ENCODE data around the gene FBXO2. TPM values are rescaled to one million over a fixed set of nuclear protein-coding genes. Genes with fewer than 3 reads are reported as not detected.
"Not testable (repeated sequence)": the region's sequence is repeated elsewhere in the genome, so short reads cannot be mapped to it uniquely, and the experiment has no call there.

FBXO2 gene
- total RNA-seq, 2 experiments from 2014 or later = 1.8 to 2.5 TPM

GRCh38 chr1:11617741-11618140 lies 36.5 kb downstream of the FBXO2 start:
- no peaks in the 10 kb centered on the region for H3K4me1 Mint-ChIP-seq (ENCODE audit: low read depth)
- H3K27ac Mint-ChIP-seq = no peak overlapping the region
- intact Hi-C loops (cut with micrococcal nuclease) = no loop called here
- no peak overlapping the region for H3K4me3 Mint-ChIP-seq
- H3K36me3 Mint-ChIP-seq = no peaks in the 10 kb centered on the region
- no peak for DNase-seq
- POLR2A ChIA-PET = no interaction called here
- CTCF ChIA-PET = interaction anchor here (1.2 kb wide), 1 partner anchor 26 kb away, joined by 8 read pairs; no protein-coding TSS in a partner anchor
- H3K27me3 Mint-ChIP-seq = peaks cover 7% of the 10 kb centered on the region
- H3K9me3 Mint-ChIP-seq = no peaks in the 10 kb centered on the region

DNA sequence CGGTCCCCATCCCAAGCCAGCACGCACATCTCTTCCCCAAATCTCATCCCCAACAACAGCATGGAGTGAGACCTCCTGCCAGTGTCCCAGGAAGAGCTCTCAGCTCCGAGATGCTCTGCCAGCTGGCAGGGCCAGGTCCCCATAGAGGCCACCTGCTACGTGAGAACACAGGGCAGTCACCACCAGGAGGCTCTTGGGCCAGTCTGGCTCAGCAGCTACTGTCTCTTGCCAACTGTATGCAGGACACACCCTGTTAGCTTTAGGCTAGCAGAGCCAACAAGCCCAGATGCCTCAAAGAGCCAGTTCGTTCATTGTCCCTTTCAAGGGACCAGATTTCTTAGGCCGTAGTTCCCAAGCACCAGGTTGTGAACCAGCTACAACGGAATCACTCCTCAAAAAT lies 36.9 kb downstream of the FBXO2 start:
- H3K36me3 Mint-ChIP-seq = no peaks in the 10 kb centered on the region
- intact Hi-C loops (cut with micrococcal nuclease) = no loop called here
- H3K4me3 Mint-ChIP-seq = no peak overlapping the region
- POLR2A ChIA-PET = no interaction called here
- CTCF ChIA-PET = interaction anchor here (1.2 kb wide), 1 partner anchor 26 kb away, joined by 8 read pairs; no protein-coding TSS in a partner anchor
- H3K27ac Mint-ChIP-seq = no peak overlapping the region
- H3K4me1 Mint-ChIP-seq (ENCODE audit: low read depth) = no peaks in the 10 kb centered on the region
- H3K27me3 Mint-ChIP-seq = peaks cover 7% of the 10 kb centered on the region
- DNase-seq = no peak
- no peaks in the 10 kb centered on the region for H3K9me3 Mint-ChIP-seq

GRCh38 chr1:11616766-11617165 lies 37.5 kb downstream of the FBXO2 start:
- no peaks in the 10 kb centered on the region for H3K4me1 Mint-ChIP-seq (ENCODE audit: low read depth)
- H3K36me3 Mint-ChIP-seq = no peaks in the 10 kb centered on the region
- ChIA-PET CTCF (interaction anchor here (1.2 kb wide), 1 partner anchor 27 kb away, joined by 8 read pairs; no protein-coding TSS in a partner anchor), POLR2A (no interaction called here)
- intact Hi-C loops (cut with micrococcal nuclease) = no loop called here
- H3K4me3 Mint-ChIP-seq = no peak overlapping the region
- no peak overlapping the region for H3K27ac Mint-ChIP-seq
- peaks cover 7% of the 10 kb centered on the region for H3K27me3 Mint-ChIP-seq
- H3K9me3 Mint-ChIP-seq = no peaks in the 10 kb centered on the region
- DNase-seq = no peak

GRCh38 chr1:11615090-11615489 lies 39.1 kb downstream of the FBXO2 start:
- DNase-seq = no peak
- ChIA-PET CTCF (no interaction called here), POLR2A (no interaction called here)
- H3K4me3 Mint-ChIP-seq = no peak overlapping the region
- no peaks in the 10 kb centered on the region for H3K9me3 Mint-ChIP-seq
- H3K27me3 Mint-ChIP-seq = peaks cover 7% of the 10 kb centered on the region
- H3K27ac Mint-ChIP-seq = no peak overlapping the region
- H3K4me1 Mint-ChIP-seq (ENCODE audit: low read depth) = no peaks in the 10 kb centered on the region
- H3K36me3 Mint-ChIP-seq = no peaks in the 10 kb centered on the region
- intact Hi-C loops (cut with micrococcal nuclease) = no loop called here

DNA sequence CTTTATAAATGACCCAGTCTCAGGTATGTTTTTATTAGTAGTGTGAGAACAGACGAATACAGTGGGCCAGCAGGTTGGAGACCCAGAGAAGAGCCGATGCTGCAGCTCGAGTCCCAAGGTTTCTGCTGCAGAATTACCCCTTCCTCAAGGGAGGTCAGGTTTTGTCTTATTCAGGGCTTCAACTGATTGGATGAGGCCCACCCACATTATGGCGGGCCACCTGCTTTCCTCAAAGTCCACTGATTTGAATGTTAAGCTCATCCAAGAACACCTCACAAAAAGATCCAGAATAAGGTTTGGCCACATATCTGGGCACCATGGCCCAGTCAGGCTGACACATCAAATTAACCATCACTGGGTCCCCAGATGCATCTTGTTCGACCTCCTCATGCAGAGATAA lies 40.9 kb downstream of the FBXO2 start:
- intact Hi-C loops (cut with micrococcal nuclease) = no loop called here
- H3K4me3 Mint-ChIP-seq = no peak overlapping the region
- H3K4me1 Mint-ChIP-seq (ENCODE audit: low read depth) = no peaks in the 10 kb centered on the region
- ChIA-PET POLR2A (no interaction called here), CTCF (no interaction called here)
- no peaks in the 10 kb centered on the region for H3K9me3 Mint-ChIP-seq
- DNase-seq = no peak
- H3K27me3 Mint-ChIP-seq = peaks cover 7% of the 10 kb centered on the region
- H3K36me3 Mint-ChIP-seq = no peaks in the 10 kb centered on the region
- no peak overlapping the region for H3K27ac Mint-ChIP-seq

DNA sequence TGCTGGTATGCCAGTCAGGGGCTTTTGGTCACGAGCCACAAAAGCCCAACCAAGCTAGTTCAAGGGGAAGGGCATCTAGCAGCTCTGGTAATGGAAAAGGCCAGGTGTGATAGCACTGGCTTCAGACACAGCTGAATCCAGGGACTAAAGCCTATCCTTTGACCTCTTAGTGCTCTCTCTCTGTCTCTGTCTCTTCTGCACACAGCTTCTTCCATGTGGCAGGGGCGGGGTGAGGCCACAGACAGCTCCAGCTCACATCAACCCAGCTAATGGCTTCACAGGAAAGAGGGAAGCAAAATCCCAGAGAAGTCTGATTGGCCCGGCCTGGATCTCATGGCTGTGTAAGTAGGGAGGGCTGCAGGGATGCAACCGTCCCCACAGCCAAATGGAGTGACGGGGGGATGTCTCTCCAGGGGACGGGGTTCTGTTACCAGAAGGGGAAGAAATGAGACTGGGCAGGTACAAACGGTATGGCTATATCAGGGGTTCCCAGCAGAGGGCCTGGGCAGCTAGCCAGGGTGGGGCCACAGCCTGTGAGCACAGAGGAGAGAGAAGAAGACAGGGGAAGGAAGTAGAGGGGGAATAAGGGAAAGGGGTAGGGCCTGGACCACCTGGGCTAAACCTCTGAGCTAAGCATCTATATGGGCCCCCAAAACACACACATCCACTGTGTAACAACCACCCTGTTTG lies 42.4 kb downstream of the FBXO2 start:
- no peak for DNase-seq
- no peaks in the 10 kb centered on the region for H3K4me1 Mint-ChIP-seq (ENCODE audit: low read depth)
- intact Hi-C loops (cut with micrococcal nuclease) = no loop called here
- CTCF ChIA-PET = interaction anchor here (0.9 kb wide), 1 partner anchor 31 kb away, joined by 3 read pairs; no protein-coding TSS in a partner anchor
- H3K27me3 Mint-ChIP-seq = peaks cover 2% of the 10 kb centered on the region
- POLR2A ChIA-PET = no interaction called here
- H3K4me3 Mint-ChIP-seq = no peak overlapping the region
- H3K9me3 Mint-ChIP-seq = no peaks in the 10 kb centered on the region
- no peak overlapping the region for H3K27ac Mint-ChIP-seq
- no peaks in the 10 kb centered on the region for H3K36me3 Mint-ChIP-seq

- CTCF ChIA-PET = interaction anchor here (0.6 to 0.9 kb wide), 2 partner anchors 32 to 102 kb away, joined by 3 read pairs; no protein-coding TSS in a partner anchor
- H3K27ac Mint-ChIP-seq = no peak overlapping the region
- POLR2A ChIA-PET = no interaction called here
- no peaks in the 10 kb centered on the region for H3K4me1 Mint-ChIP-seq (ENCODE audit: low read depth)
- no peak overlapping the region for H3K4me3 Mint-ChIP-seq
- intact Hi-C loops (cut with micrococcal nuclease) = no loop called here
- no peaks in the 10 kb centered on the region for H3K36me3 Mint-ChIP-seq
- no peaks in the 10 kb centered on the region for H3K9me3 Mint-ChIP-seq
- no peak for DNase-seq
- peaks cover 2% of the 10 kb centered on the region for H3K27me3 Mint-ChIP-seq
These were observed 43.5 kb downstream of the FBXO2 start for GRCh38 chr1:11610629-11611180.

DNA sequence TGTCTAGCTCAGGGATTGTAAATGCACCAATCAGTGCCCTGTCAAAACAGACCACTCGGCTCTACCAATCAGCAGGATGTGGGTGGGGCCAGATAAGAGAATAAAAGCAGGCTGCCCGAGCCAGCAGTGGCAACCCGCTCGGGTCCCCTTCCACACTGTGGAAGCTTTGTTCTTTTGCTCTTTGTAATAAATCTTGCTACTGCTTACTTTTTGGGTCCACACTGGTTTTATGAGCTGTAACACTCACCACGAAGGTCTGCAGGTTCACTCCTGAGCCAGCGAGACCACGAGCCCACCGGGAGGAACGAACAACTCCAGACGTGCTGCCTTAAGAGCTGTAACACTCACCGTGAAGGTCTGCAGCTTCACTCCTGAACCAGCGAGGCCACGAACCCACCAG lies 44.9 kb downstream of the FBXO2 start:
- H3K27me3 Mint-ChIP-seq; H3K9me3 Mint-ChIP-seq; H3K36me3 Mint-ChIP-seq; H3K4me1 Mint-ChIP-seq (ENCODE audit: low read depth); H3K27ac Mint-ChIP-seq; POLR2A ChIA-PET; CTCF ChIA-PET; intact Hi-C loops (cut with micrococcal nuclease); DNase-seq; H3K4me3 Mint-ChIP-seq: not testable (repeated sequence)

- intact Hi-C loops (cut with micrococcal nuclease); POLR2A ChIA-PET; H3K27me3 Mint-ChIP-seq; H3K4me3 Mint-ChIP-seq; H3K9me3 Mint-ChIP-seq; H3K36me3 Mint-ChIP-seq; CTCF ChIA-PET; H3K4me1 Mint-ChIP-seq (ENCODE audit: low read depth); H3K27ac Mint-ChIP-seq; DNase-seq: not testable (repeated sequence)
These were observed 45.6 kb downstream of the FBXO2 start for GRCh38 chr1:11608596-11609130.

GRCh38 chr1:11606775-11607174 lies 47.5 kb downstream of the FBXO2 start:
- Mint-ChIP-seq H3K9me3 (no peaks in the 10 kb centered on the region), H3K36me3 (no peaks in the 10 kb centered on the region), H3K4me3 (no peak overlapping the region), H3K27ac (no peak overlapping the region), H3K4me1 (ENCODE audit: low read depth) (no peaks in the 10 kb centered on the region), H3K27me3 (peaks cover 2% of the 10 kb centered on the region)
- no peak for DNase-seq
- intact Hi-C loops (cut with micrococcal nuclease) = no loop called here
- POLR2A ChIA-PET = no interaction called here
- CTCF ChIA-PET = no interaction called here

DNA sequence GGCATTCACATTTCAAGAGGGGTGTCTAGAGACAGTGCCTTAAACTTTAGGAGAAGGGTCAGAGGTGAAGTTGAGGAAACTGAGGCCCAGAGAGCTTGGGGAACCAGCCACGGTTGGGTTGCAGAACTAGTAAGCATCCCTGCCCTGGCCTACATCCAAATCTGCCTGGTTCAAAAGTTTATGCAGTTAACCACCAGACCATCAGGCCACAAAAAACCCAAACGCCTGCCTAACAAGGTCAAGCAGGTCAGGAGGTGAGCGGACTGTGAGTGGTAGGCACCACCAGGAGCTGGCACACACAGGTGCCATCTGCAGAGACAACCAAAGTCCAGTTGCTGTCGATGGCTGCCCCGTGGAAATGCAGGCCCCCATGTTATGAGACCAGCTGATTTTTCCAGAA lies 51.2 kb downstream of the FBXO2 start:
- peaks cover 2% of the 10 kb centered on the region for H3K27me3 Mint-ChIP-seq
- no peaks in the 10 kb centered on the region for H3K9me3 Mint-ChIP-seq
- CTCF ChIA-PET = interaction anchor here (1.5 kb wide), 1 partner anchor 31 kb away, joined by 4 read pairs; no protein-coding TSS in a partner anchor
- H3K4me1 Mint-ChIP-seq (ENCODE audit: low read depth) = no peaks in the 10 kb centered on the region
- no peaks in the 10 kb centered on the region for H3K36me3 Mint-ChIP-seq
- intact Hi-C loops (cut with micrococcal nuclease) = no loop called here
- POLR2A ChIA-PET = no interaction called here
- no peak for DNase-seq
- H3K4me3 Mint-ChIP-seq = no peak overlapping the region
- H3K27ac Mint-ChIP-seq = no peak overlapping the region

DNA sequence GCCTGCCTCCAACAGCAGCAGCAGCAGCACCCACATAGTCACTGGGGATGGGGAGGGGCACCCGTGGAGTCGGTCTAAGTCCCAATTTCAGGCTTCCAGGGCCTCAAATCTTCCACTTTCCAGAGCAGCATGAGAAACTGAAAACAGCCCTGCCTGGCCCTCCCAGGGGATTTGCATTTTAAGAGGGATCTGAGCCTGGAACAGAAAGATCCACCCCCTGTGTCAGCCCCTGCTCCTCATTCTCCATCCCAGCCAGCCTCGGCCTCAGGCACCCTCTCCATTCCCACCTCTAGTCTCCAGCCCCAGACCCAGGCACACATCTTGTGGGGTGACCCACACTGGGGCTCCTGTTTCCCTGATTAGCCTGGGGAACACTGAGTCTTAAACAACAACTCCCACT lies 51.8 kb downstream of the FBXO2 start:
- Mint-ChIP-seq H3K4me3 (no peak overlapping the region), H3K4me1 (ENCODE audit: low read depth) (no peaks in the 10 kb centered on the region), H3K27me3 (peaks cover 2% of the 10 kb centered on the region), H3K36me3 (no peaks in the 10 kb centered on the region), H3K27ac (no peak overlapping the region), H3K9me3 (no peaks in the 10 kb centered on the region)
- ChIA-PET POLR2A (no interaction called here), CTCF (interaction anchor here (1.5 kb wide), 1 partner anchor 30 kb away, joined by 4 read pairs; no protein-coding TSS in a partner anchor)
- intact Hi-C loops (cut with micrococcal nuclease) = no loop called here
- no peak for DNase-seq

- peaks cover 4% of the 10 kb centered on the region for H3K27me3 Mint-ChIP-seq
- H3K4me3 Mint-ChIP-seq = no peak overlapping the region
- no peak overlapping the region for H3K27ac Mint-ChIP-seq
- no peak for DNase-seq
- H3K36me3 Mint-ChIP-seq = no peaks in the 10 kb centered on the region
- ChIA-PET POLR2A (no interaction called here), CTCF (no interaction called here)
- intact Hi-C loops (cut with micrococcal nuclease) = no loop called here
- no peaks in the 10 kb centered on the region for H3K4me1 Mint-ChIP-seq (ENCODE audit: low read depth)
- no peaks in the 10 kb centered on the region for H3K9me3 Mint-ChIP-seq
These were observed 53.4 kb downstream of the FBXO2 start for GRCh38 chr1:11600836-11601235.
